Rectal smooth muscle tissue (tissue), 1 donor: ENCODE measurements around the gene GRID1.

Experiments used
- H3K27ac ChIP-seq: one replicate; pipeline ENCODE4 v1.7.0; 2013; ENCODE audit warnings: low read depth, low read length, inconsistent platforms
- H3K27me3 ChIP-seq: one replicate; pipeline ENCODE4 v1.7.0; 2013; ENCODE audit warnings: low read length; ENCODE audit not compliant: control insufficient read depth, insufficient read depth
- H3K36me3 ChIP-seq: one replicate; pipeline ENCODE4 v1.7.0; 2013; ENCODE audit warnings: low read length; ENCODE audit not compliant: control insufficient read depth, insufficient read depth
- H3K4me1 ChIP-seq: one replicate; pipeline ENCODE4 v1.7.0; 2013; ENCODE audit warnings: low read length; ENCODE audit not compliant: control insufficient read depth, insufficient read depth
- H3K4me3 ChIP-seq: one replicate; pipeline ENCODE4 v1.7.0; 2013; ENCODE audit warnings: low read length
- H3K9ac ChIP-seq: one replicate; pipeline ENCODE4 v1.7.0; 2013; ENCODE audit warnings: low read length

The GRID1 gene

DNA sequence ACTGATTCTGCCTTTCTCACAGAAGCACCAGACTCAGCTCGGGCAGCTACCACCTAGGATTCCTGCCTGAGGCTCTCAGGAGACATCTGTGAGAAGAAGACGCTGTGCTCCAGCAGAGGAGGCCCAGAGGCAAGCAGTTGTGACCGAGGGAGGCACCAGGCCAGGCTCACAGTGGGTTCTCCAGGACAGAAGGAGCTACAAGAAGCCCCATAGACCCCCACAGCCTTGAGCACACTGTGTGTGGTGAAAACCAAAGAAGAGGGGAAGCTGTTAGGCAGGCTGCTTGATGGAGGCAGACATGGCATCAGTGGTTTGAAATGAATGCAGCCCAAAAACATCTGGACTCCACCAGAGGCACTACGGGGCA is 198.8 kb downstream of the GRID1 start:
- H3K4me1 ChIP-seq: no peaks in the 10 kb centered on the region
- H3K36me3 ChIP-seq: no peaks in the 10 kb centered on the region
- H3K9ac ChIP-seq: no peak overlapping the region
- no peak overlapping the region for H3K27ac ChIP-seq
- H3K4me3 ChIP-seq: no peak overlapping the region
- H3K27me3 ChIP-seq: no peaks in the 10 kb centered on the region

- H3K27ac ChIP-seq: no peak overlapping the region
- H3K36me3 ChIP-seq: no peaks in the 10 kb centered on the region
- no peaks in the 10 kb centered on the region for H3K4me1 ChIP-seq
- H3K9ac ChIP-seq: no peak overlapping the region
- H3K4me3 ChIP-seq: no peak overlapping the region
- no peaks in the 10 kb centered on the region for H3K27me3 ChIP-seq
Measured at GRCh38 chr10:86167121-86167761, 199.4 kb downstream of the GRID1 start.

DNA sequence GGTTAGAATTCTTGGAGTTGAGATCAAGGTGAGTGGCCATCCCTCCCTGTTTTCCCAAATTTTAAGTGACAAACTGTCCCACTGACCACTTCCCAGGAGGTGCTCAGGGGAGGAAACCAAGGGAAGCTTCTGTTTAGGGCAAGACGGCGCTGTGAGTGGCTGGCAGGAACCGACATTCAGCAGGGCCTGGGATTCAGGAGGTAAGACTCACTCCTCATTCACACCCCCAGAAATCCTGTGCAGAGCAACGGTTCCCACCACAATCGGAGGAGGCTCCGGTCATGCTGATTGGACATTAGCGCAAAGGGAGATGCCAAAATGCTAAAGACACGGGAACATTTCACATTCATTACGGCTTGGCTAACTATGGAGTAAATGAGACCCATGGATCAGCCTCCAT is 200.9 kb downstream of the GRID1 start:
- H3K9ac ChIP-seq: no peak overlapping the region
- no peaks in the 10 kb centered on the region for H3K4me1 ChIP-seq
- no peaks in the 10 kb centered on the region for H3K36me3 ChIP-seq
- no peak overlapping the region for H3K4me3 ChIP-seq
- H3K27ac ChIP-seq: no peak overlapping the region
- H3K27me3 ChIP-seq: no peaks in the 10 kb centered on the region

- no peaks in the 10 kb centered on the region for H3K36me3 ChIP-seq
- H3K4me3 ChIP-seq: no peak overlapping the region
- no peaks in the 10 kb centered on the region for H3K27me3 ChIP-seq
- H3K9ac ChIP-seq: no peak overlapping the region
- no peak overlapping the region for H3K27ac ChIP-seq
- no peaks in the 10 kb centered on the region for H3K4me1 ChIP-seq
Measured at GRCh38 chr10:86164960-86165630, 201.5 kb downstream of the GRID1 start.

GRCh38 chr10:86164174-86164774 is 202.3 kb downstream of the GRID1 start:
- H3K4me3 ChIP-seq: no peak overlapping the region
- H3K27ac ChIP-seq: no peak overlapping the region
- no peak overlapping the region for H3K9ac ChIP-seq
- no peaks in the 10 kb centered on the region for H3K4me1 ChIP-seq
- H3K27me3 ChIP-seq: no peaks in the 10 kb centered on the region
- no peaks in the 10 kb centered on the region for H3K36me3 ChIP-seq

GRCh38 chr10:86163522-86164173 is 202.9 kb downstream of the GRID1 start:
- Histone ChIP-seq H3K4me1 (no peaks in the 10 kb centered on the region), H3K4me3 (no peak overlapping the region), H3K27ac (no peak overlapping the region), H3K36me3 (no peaks in the 10 kb centered on the region), H3K27me3 (no peaks in the 10 kb centered on the region), H3K9ac (no peak overlapping the region)

DNA sequence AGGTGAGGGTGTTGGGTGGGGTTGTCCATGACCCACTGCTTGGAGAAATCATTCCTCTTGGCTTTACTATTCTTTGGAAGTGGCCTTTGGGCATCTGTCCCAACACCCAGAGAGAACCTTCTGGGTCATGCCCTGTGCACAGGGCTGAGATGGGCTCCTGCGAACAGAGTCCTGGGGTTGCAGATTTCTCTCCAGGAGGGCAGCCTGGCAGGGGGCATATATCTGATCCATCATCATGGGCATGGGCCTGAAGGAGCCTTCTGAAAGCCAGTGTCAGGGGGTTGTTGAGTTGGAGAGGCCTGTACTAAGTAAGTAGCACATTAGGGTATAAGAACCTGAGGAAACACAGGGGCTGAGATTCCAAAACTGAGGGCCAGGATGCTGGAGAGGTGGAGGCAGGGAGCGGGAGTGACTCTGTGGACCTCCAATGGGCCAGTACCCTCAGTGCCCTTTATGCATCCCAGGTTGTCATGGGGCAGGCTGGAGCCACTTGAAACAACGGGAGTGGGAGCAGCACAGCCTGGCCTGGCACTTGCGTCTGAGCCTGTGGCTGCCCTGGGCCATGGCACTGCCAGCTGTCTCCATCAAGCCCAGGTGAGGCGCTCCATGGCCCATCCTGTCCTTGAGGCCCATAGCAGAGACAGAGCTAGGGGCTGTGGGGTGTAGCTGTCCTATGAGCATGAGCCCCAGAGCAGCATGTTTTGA is 203.7 kb downstream of the GRID1 start:
- no peaks in the 10 kb centered on the region for H3K27me3 ChIP-seq
- H3K27ac ChIP-seq: no peak overlapping the region
- H3K36me3 ChIP-seq: no peaks in the 10 kb centered on the region
- no peaks in the 10 kb centered on the region for H3K4me1 ChIP-seq
- no peak overlapping the region for H3K4me3 ChIP-seq
- H3K9ac ChIP-seq: no peak overlapping the region

GRCh38 chr10:86162036-86162435 is 204.6 kb downstream of the GRID1 start:
- no peaks in the 10 kb centered on the region for H3K27me3 ChIP-seq
- no peak overlapping the region for H3K4me3 ChIP-seq
- H3K4me1 ChIP-seq: no peaks in the 10 kb centered on the region
- no peak overlapping the region for H3K9ac ChIP-seq
- no peak overlapping the region for H3K27ac ChIP-seq
- H3K36me3 ChIP-seq: no peaks in the 10 kb centered on the region

DNA sequence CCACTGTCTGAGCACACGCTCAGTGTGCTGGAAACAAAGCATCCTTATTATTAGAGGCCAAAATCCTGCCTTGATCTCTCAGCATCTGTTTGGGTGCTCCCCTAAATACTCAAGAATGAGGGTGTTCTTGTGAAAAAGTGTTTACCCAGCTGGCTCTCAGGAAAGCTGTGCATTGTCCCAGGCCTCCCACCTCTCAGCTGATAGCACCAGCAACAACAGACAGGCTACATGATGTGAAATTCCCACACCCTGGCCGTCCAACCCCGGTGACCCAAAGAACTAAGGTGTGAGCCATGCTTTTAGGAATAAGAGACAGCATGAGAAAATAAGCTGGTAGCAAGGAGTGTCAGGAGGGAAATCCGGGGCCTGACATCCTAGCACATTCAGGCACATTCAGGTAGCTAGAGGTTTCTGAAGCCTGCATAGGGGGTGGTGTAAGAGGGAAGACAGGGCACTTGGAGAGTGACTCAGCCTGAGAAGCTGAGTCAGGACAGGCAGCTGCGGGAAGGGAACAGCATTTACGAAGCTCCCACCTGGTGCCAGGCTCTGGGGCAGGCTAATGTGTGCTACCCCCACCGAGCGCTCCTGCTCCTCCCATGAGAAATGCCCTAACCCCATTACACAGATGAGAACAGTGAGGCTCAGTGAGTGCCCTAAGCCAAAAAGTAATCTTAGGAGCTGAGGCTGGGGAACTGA is 205.6 kb downstream of the GRID1 start:
- H3K9ac ChIP-seq: no peak overlapping the region
- no peaks in the 10 kb centered on the region for H3K4me1 ChIP-seq
- no peak overlapping the region for H3K27ac ChIP-seq
- no peaks in the 10 kb centered on the region for H3K27me3 ChIP-seq
- H3K4me3 ChIP-seq: no peak overlapping the region
- no peaks in the 10 kb centered on the region for H3K36me3 ChIP-seq

DNA sequence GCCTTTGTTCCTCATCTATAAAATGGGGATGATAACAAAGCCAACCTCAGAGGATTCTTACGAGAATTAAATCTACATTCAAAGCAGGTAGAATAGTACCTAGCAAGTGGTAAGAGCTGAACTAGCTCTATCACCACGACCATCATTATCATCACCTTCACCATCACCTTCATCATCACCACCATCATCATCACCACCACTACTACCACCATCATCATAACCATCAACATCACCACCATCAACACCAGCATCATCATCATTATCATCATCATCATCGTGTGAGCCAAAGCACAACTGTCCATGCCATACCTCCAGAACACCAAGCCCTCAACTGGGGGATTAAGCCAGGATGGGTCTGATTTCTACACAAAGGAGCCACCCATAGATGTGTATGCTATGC is 206.8 kb downstream of the GRID1 start:
- Histone ChIP-seq H3K27ac (no peak overlapping the region), H3K36me3 (no peaks in the 10 kb centered on the region), H3K4me3 (no peak overlapping the region), H3K4me1 (no peaks in the 10 kb centered on the region), H3K9ac (no peak overlapping the region), H3K27me3 (no peaks in the 10 kb centered on the region)

GRCh38 chr10:86155054-86155921 is 211.3 kb downstream of the GRID1 start:
- Histone ChIP-seq H3K9ac (no peak overlapping the region), H3K4me3 (no peak overlapping the region), H3K27me3 (no peaks in the 10 kb centered on the region), H3K4me1 (no peaks in the 10 kb centered on the region), H3K27ac (no peak overlapping the region), H3K36me3 (no peaks in the 10 kb centered on the region)
